Measurements from ENCODE around the gene ZNF276. TPM values are rescaled to one million over a fixed set of nuclear protein-coding genes. Genes with fewer than 3 reads are reported as not detected.

ZNF276 gene
- total and polyA plus RNA-seq, 9 donors: 7.1 to 39.9 (median 25.5) TPM

DNA sequence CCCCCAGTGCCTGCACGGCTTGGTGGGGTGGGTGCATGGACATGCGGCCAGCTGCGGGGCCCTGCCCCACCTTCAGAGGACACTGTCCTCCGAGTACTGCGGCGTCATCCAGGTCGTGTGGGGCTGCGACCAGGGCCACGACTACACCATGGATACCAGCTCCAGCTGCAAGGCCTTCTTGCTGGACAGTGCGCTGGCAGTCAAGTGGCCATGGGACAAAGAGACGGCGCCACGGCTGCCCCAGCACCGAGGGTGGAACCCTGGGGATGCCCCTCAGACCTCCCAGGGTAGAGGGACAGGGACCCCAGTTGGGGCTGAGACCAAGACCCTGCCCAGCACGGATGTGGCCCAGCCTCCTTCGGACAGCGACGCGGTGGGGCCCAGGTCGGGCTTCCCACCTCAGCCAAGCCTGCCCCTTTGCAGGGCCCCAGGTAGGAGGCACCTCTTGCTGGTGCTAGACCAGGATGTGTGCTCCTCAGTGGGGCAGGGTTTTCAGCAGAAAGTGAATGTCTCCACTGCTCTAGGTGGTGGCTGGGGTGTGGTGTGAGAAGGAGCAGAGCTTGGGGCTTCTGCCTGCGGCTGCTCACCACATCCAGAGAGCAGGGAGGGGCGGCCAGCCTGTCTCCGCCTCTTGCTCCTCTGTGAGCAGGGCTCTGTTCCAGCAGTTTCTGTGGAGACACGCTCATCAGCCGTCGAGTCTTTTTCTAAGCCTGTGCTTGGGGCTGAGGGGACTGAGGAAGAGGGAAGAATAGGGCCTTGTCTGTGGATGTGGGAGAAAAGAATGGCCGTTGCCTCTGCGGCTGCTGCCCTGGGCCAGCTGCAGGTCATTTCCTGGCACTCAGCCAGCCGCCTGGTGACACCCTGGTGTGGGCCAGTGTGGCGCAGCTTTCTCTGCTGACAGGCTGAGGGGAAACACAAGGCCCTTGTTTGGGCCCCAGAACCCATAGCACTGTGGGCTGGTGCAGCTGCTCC is 2.2 kb downstream of the ZNF276 start:
- intact Hi-C loops (cut with DNase I): no loop called here
- no peak overlapping the region for H3K4me3 ChIP-seq
- H3K27ac ChIP-seq: no peak overlapping the region

DNA sequence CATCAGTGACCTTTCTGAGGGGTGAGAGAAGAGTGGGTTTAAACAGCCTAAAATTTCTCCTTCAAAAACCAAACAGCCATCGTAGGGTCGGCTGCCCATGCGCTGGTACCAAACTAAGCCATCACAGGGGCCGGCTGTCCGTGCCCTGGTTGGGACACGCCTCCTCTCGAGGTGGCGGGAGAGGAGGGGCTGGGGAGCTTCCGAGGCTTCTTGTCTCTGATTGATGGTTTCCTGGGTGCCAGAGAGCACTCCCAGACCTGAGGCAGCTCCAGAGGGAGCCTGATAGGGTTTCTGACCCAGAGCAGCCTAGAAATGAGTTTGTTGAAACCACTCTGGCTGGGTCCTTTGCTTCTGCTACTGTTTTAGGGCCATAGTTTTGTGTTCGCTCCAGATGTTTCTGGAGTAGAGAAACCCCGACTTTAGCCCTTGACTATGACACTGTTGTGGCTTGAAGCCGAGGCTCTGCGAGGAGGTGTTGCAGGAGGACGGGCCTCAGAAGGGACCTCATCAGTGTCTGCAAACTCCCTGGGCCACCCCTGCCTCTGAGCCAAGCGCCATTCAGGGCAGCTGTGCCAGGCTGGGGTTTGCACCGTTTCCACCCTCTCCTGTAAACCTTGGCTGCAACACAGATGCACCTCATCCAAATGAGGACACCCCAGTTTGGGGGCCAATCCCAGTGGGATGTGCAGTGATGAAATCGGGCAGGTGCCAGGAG is 6.2 kb downstream of the ZNF276 start:
- Histone ChIP-seq H3K27ac (no peak overlapping the region), H3K9me3 (no peaks in the 10 kb centered on the region), H3K4me1 (ENCODE audit: insufficient read depth) (peaks cover 2% of the 10 kb centered on the region), H3K36me3 (no peaks in the 10 kb centered on the region), H3K4me3 (no peak overlapping the region), H3K27me3 (no peaks in the 10 kb centered on the region)
- DNase-seq: no peak
- TF ChIP-seq POLR2A (IDR thresholded peaks at IDR 0.05): no peak
- TF ChIP-seq EP300 (IDR thresholded peaks at IDR 0.05): no peak
- no peak for TF ChIP-seq CTCF (IDR thresholded peaks at IDR 0.05)
- WGBS, 3 donors: 77 to 82% (median 78%) methylated on average over 17 of the region's 17 CpGs
- intact Hi-C loops (cut with DNase I): no loop called here

More for the DNA sequence above, 2.2 kb downstream of the ZNF276 start:
- H3K27me3 ChIP-seq: no peaks in the 10 kb centered on the region
- 77 to 81% (median 79%) methylated on average over 29 to 30 of the region's 30 CpGs for WGBS, 3 donors
- DNase-seq: peak in 2 of 5 donors; percentile 12 to 54
- H3K4me1 ChIP-seq (ENCODE audit: insufficient read depth): peaks cover 11% of the 10 kb centered on the region
- H3K9me3 ChIP-seq: no peaks in the 10 kb centered on the region
- no peaks in the 10 kb centered on the region for H3K36me3 ChIP-seq
- TF ChIP-seq EP300 (IDR thresholded peaks at IDR 0.05) (no peak), POLR2A (IDR thresholded peaks at IDR 0.05) (no peak), CTCF (IDR thresholded peaks at IDR 0.05) (no peak)

DNA sequence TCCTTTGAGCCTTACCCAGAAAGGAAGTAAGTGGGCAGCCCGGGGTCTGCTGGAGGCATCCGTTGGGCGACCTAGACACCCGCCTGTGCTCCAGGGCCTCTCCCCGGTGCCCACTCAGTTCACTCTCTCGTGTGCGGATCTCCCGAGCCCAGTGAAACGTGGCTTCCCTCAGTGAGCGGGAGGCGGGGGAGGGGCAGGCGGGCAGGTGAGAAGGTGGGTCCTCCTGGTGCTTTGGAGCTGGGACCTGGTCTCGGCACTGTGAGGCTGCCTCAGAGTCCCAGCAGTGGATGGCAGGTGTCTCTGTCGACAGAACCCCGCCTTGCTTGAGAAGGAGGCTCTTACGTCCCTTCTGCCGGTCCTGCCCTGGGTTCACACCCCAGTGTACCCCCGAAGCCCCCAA is 8.0 kb downstream of the ZNF276 start:
- Histone ChIP-seq H3K36me3 (no peaks in the 10 kb centered on the region), H3K4me1 (ENCODE audit: insufficient read depth) (no peaks in the 10 kb centered on the region), H3K27ac (no peak overlapping the region), H3K9me3 (no peaks in the 10 kb centered on the region), H3K4me3 (no peak overlapping the region), H3K27me3 (no peaks in the 10 kb centered on the region)
- TF ChIP-seq EP300 (IDR thresholded peaks at IDR 0.05): no peak
- no peak for TF ChIP-seq CTCF (IDR thresholded peaks at IDR 0.05)
- no peak for TF ChIP-seq POLR2A (IDR thresholded peaks at IDR 0.05)
- no peak for DNase-seq
- intact Hi-C loops (cut with DNase I): no loop called here
- WGBS, 3 donors: 87 to 90% (median 88%) methylated on average over 18 of the region's 18 CpGs

DNA sequence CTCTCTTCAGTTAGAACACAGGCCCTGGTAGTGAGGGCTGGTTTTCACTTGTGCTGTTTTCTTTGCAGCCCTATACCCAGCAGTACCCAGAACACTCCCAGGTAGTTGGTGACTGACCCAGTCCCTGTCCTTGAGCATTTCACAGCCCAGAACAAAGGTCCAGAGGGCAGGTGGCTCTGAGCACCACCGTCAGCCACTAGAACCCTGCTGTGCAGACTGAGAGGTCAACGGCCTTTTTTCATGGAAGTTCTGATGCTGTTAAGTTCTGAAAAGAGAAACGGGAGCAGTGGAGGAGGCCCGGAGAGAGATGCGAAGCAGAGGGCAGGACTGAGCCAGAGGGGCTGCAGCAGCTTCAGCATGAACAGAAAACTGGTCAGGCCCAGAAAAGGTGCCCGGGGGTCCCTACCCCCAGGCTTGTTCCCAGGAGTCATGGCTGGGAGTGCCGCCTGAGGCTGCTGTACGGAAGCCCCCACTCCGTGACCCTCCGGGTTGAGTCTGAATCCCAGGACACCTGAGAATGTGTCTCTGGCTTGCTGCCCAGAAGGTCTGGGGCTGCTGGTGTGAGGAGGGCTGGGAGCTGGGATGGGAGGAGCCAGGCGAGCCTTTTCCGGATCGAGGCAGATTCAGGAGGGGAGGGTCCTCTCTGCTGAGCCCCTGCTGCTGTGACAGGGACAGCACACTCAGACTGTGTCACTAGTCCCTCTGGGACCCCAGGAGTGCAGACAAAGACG is 8.7 kb downstream of the ZNF276 start:
- H3K4me3 ChIP-seq: no peak overlapping the region
- H3K27me3 ChIP-seq: no peaks in the 10 kb centered on the region
- no peak overlapping the region for H3K27ac ChIP-seq
- no peaks in the 10 kb centered on the region for H3K4me1 ChIP-seq (ENCODE audit: insufficient read depth)
- TF ChIP-seq POLR2A (IDR thresholded peaks at IDR 0.05): no peak
- TF ChIP-seq EP300 (IDR thresholded peaks at IDR 0.05): no peak
- TF ChIP-seq CTCF (IDR thresholded peaks at IDR 0.05): no peak
- intact Hi-C loops (cut with DNase I): no loop called here
- no peak for DNase-seq
- WGBS, 3 donors: 65 to 69% (median 68%) methylated on average over 14 of the region's 14 CpGs
- no peaks in the 10 kb centered on the region for H3K36me3 ChIP-seq
- H3K9me3 ChIP-seq: no peaks in the 10 kb centered on the region

Data from ovary (tissue), 9 donors.